ENCODE data around the gene HSH2D. TPM values are rescaled to one million over a fixed set of nuclear protein-coding genes. Genes with fewer than 3 reads are reported as not detected.
"Not testable (repeated sequence)": the region's sequence is repeated elsewhere in the genome, so short reads cannot be mapped to it uniquely, and the experiment has no call there.

HSH2D gene
- total RNA-seq, 3 donors from 2014 or later = 8.6 to 23.0 (median 21.5) TPM

DNA sequence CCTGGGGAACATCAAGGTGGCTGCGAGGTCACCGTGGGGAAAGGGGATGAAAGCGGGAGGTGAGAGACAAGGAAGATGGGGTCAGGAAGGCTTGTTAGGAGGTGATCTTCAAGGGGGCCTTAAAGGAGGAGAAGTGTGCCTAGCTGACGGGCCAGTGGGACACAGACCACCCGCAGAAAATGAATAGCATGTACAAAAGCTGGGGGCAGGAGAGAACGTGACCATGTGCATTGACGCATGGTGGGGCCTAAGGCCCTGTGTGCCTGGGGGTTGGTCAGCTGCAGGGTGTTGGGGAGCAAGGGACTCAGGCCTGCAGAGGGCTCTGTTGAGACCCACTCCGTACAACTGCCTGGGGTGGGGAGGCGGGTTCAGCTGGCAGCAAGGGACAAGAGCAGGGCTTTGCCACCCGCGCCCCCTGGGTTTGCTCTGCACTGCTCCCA is 25.9 kb upstream of the HSH2D start:
- intact Hi-C loops (cut with DNase I, micrococcal nuclease) = loop anchor here in 1 of 2 donors (10.0 kb wide), 1 partner anchor 53 kb away; no protein-coding TSS in a partner anchor

GRCh38 chr19:16118489-16119033 is 24.9 kb upstream of the HSH2D start:
- DNase-seq = peak in 2 of 3 donors; percentile 40 to 79
- TF ChIP-seq, protein P1, sequence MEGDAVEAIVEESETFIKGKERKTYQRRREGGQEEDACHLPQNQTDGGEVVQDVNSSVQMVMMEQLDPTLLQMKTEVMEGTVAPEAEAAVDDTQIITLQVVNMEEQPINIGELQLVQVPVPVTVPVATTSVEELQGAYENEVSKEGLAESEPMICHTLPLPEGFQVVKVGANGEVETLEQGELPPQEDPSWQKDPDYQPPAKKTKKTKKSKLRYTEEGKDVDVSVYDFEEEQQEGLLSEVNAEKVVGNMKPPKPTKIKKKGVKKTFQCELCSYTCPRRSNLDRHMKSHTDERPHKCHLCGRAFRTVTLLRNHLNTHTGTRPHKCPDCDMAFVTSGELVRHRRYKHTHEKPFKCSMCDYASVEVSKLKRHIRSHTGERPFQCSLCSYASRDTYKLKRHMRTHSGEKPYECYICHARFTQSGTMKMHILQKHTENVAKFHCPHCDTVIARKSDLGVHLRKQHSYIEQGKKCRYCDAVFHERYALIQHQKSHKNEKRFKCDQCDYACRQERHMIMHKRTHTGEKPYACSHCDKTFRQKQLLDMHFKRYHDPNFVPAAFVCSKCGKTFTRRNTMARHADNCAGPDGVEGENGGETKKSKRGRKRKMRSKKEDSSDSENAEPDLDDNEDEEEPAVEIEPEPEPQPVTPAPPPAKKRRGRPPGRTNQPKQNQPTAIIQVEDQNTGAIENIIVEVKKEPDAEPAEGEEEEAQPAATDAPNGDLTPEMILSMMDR (IDR thresholded peaks at IDR 0.05) = no peak
- H3K4me3 ChIP-seq = no peak overlapping the region

More for the DNA sequence above, 25.9 kb upstream of the HSH2D start:
- Histone ChIP-seq H3K4me3 (no peak overlapping the region), H3K36me3 (ENCODE audit: low read depth) (peaks cover 17% of the 10 kb centered on the region), H3K4me1 (ENCODE audit: low read depth) (peaks cover 38% of the 10 kb centered on the region), H3K9me3 (no peaks in the 10 kb centered on the region)
- TF ChIP-seq, protein P1 (IDR thresholded peaks at IDR 0.05) = no peak
- peak in 1 of 3 donors; percentile 66 for DNase-seq
- ATAC-seq = peak; percentile 11

GRCh38 chr19:16119075-16119857 is 24.2 kb upstream of the HSH2D start:
- DNase-seq (peak in 2 of 3 donors; percentile 34 to 60), ATAC-seq (peak; percentile 77)
- H3K36me3 ChIP-seq (ENCODE audit: low read depth) = peaks cover 17% of the 10 kb centered on the region
- peaks cover 27% of the 10 kb centered on the region for H3K4me1 ChIP-seq (ENCODE audit: low read depth)
- H3K9me3 ChIP-seq, H3K4me3 ChIP-seq: not testable (repeated sequence)
- intact Hi-C loops (cut with DNase I, micrococcal nuclease) = loop anchor here in 1 of 2 donors (10.0 kb wide), 1 partner anchor 54 kb away; no protein-coding TSS in a partner anchor

More at GRCh38 chr19:16118489-16119033, 24.9 kb upstream of the HSH2D start:
- H3K36me3 ChIP-seq (ENCODE audit: low read depth) = peaks cover 17% of the 10 kb centered on the region
- peaks cover 31% of the 10 kb centered on the region for H3K4me1 ChIP-seq (ENCODE audit: low read depth)
- H3K9me3 ChIP-seq = no peaks in the 10 kb centered on the region
- peak; percentile 68 for ATAC-seq
- intact Hi-C loops (cut with DNase I, micrococcal nuclease) = loop anchor here in 1 of 2 donors (10.0 kb wide), 1 partner anchor 54 kb away; no protein-coding TSS in a partner anchor

- Histone ChIP-seq H3K9me3 (no peaks in the 10 kb centered on the region), H3K36me3 (ENCODE audit: low read depth) (peaks cover 17% of the 10 kb centered on the region), H3K4me3 (no peak overlapping the region), H3K4me1 (ENCODE audit: low read depth) (peaks cover 16% of the 10 kb centered on the region)
- intact Hi-C loops (cut with DNase I, micrococcal nuclease) = no loop called here
- DNase-seq (no peak), ATAC-seq (no peak)
- TF ChIP-seq, protein P1 (IDR thresholded peaks at IDR 0.05) = no peak
Measured at GRCh38 chr19:16121141-16121540, 22.3 kb upstream of the HSH2D start.

DNA sequence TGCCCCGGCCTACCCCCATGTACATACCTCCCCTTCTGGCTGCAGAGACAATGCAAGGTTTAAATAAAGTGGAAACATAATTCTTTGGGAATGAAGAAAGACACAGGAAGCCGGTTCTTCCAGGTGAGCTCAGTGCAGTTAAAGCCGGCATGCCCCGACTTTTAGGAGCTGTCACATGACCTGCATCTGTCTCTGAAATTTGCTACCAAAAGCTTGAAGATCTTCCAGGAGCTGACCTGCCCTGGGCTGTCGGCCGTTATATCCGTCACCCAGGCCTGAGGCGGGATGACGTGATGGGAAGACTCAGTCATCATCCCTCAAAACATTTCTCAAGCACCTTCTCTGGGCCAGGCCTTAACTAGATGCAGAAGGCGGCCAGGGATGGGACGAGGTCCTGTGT is 21.5 kb upstream of the HSH2D start:
- no peaks in the 10 kb centered on the region for H3K9me3 ChIP-seq
- ATAC-seq = no peak

More for the DNA sequence above, 21.5 kb upstream of the HSH2D start:
- DNase-seq = no peak
- Histone ChIP-seq H3K4me3 (no peak overlapping the region), H3K4me1 (ENCODE audit: low read depth) (peaks cover 17% of the 10 kb centered on the region), H3K36me3 (ENCODE audit: low read depth) (peaks cover 17% of the 10 kb centered on the region)
- intact Hi-C loops (cut with DNase I, micrococcal nuclease) = no loop called here
- TF ChIP-seq, protein P1 (IDR thresholded peaks at IDR 0.05) = no peak

All from mucosa of descending colon (tissue), 3 donors.